H9 (cell line): ENCODE data around the gene EPHA2. TPM values are rescaled to one million over a fixed set of nuclear protein-coding genes. Genes with fewer than 3 reads are reported as not detected.

Source experiments
- DNase-seq: peaks from one replicate; pipeline ENCODE4 v3.0.0-alpha.2; 2017
- H2AFZ ChIP-seq: one replicate; pipeline ENCODE4 v1.6.1; 2013; ENCODE audit warnings: mild to moderate bottlenecking, low read length, control low read depth, moderate library complexity
- H2AK5ac ChIP-seq: 2 replicates; pipeline ENCODE4 v1.6.1; 2013; ENCODE audit warnings: low read length, control low read depth, mixed read lengths; ENCODE audit not compliant: insufficient read length
- H2BK120ac ChIP-seq: one replicate; pipeline ENCODE4 v1.6.1; 2013; ENCODE audit warnings: low read depth, mild to moderate bottlenecking, low read length, control low read depth, inconsistent platforms; ENCODE audit not compliant: poor library complexity, severe bottlenecking
- H2BK12ac ChIP-seq: 2 replicates; pipeline ENCODE4 v1.6.1; 2013; ENCODE audit warnings: low read length, control low read depth, mixed read lengths, low read depth; ENCODE audit not compliant: insufficient read length
- H2BK15ac ChIP-seq: 2 replicates; pipeline ENCODE4 v1.6.1; 2013; ENCODE audit warnings: low read depth, low read length, control low read depth
- H2BK20ac ChIP-seq: one replicate; pipeline ENCODE4 v1.6.1; 2013; ENCODE audit warnings: low read depth, mild to moderate bottlenecking, low read length, control low read depth, inconsistent platforms; ENCODE audit not compliant: poor library complexity, severe bottlenecking
- H2BK5ac ChIP-seq: 2 replicates; pipeline ENCODE4 v1.6.1; 2013; ENCODE audit warnings: low read length, control low read depth, mixed read lengths; ENCODE audit not compliant: insufficient read length
- H3K14ac ChIP-seq: 2 replicates; pipeline ENCODE4 v1.6.1; 2013; ENCODE audit warnings: low read length, control low read depth; ENCODE audit not compliant: insufficient read depth
- H3K18ac ChIP-seq: 2 replicates; pipeline ENCODE4 v1.6.1; 2013; ENCODE audit warnings: low read depth, mild to moderate bottlenecking, mixed read lengths, low read length, control low read depth; ENCODE audit not compliant: insufficient read length
- H3K23ac ChIP-seq: 2 replicates; pipeline ENCODE4 v1.6.1; 2013; ENCODE audit warnings: low read length, control low read depth, mixed read lengths, low read depth; ENCODE audit not compliant: insufficient read length
- H3K23me2 ChIP-seq: 2 replicates; pipeline ENCODE4 v1.6.1; 2013; ENCODE audit warnings: low read depth, mild to moderate bottlenecking, mixed read lengths, low read length, control low read depth; ENCODE audit not compliant: insufficient read length, poor library complexity, severe bottlenecking
- H3K27ac ChIP-seq: 2 replicates; pipeline ENCODE4 v1.5.1; 2013; ENCODE audit warnings: low read length, control low read depth, mixed read lengths, low read depth; ENCODE audit not compliant: insufficient read length
- H3K27me3 ChIP-seq: 2 replicates; pipeline ENCODE4 v1.6.1; 2013; ENCODE audit warnings: low read length, control low read depth, inconsistent platforms; ENCODE audit not compliant: insufficient read depth
- H3K4ac ChIP-seq: 2 replicates; pipeline ENCODE4 v1.6.1; 2013; ENCODE audit warnings: low read depth, mild to moderate bottlenecking, control low read depth, inconsistent platforms, low read length, moderate library complexity
- H3K4me1 ChIP-seq: 2 replicates; pipeline ENCODE4 v1.6.1; 2013; ENCODE audit warnings: low read length, control low read depth, inconsistent platforms; ENCODE audit not compliant: insufficient read depth
- H3K4me2 ChIP-seq: 2 replicates; pipeline ENCODE4 v1.6.1; 2013; ENCODE audit warnings: low read length, control low read depth, mixed read lengths; ENCODE audit not compliant: insufficient read length, insufficient read depth
- H3K56ac ChIP-seq: 2 replicates; pipeline ENCODE4 v1.6.1; 2013; ENCODE audit warnings: low read depth, mild to moderate bottlenecking, mixed read lengths, low read length, control low read depth; ENCODE audit not compliant: insufficient read length
- H3K79me1 ChIP-seq: 2 replicates; pipeline ENCODE4 v1.6.1; 2013; ENCODE audit warnings: low read depth, mild to moderate bottlenecking, moderate library complexity, low read length, control low read depth, inconsistent platforms; ENCODE audit not compliant: insufficient read depth, poor library complexity, severe bottlenecking
- H3K79me2 ChIP-seq: 2 replicates; pipeline ENCODE4 v1.6.1; 2013; ENCODE audit warnings: low read length, control low read depth, inconsistent platforms; ENCODE audit not compliant: insufficient read depth
- H3K9ac ChIP-seq: 2 replicates; pipeline ENCODE4 v1.6.1; 2013; ENCODE audit warnings: low read length, control low read depth, mixed read lengths; ENCODE audit not compliant: insufficient read length; ENCODE audit errors: extremely low read depth
- H3K9me3 ChIP-seq: one replicate; pipeline ENCODE4 v1.6.1; 2013; ENCODE audit warnings: low read depth, low read length, inconsistent platforms; ENCODE audit not compliant: control insufficient read depth
- H3T11ph ChIP-seq: one replicate; pipeline ENCODE4 v1.6.1; 2013; ENCODE audit warnings: mild to moderate bottlenecking, low read length, control low read depth, inconsistent platforms
- H4K20me1 ChIP-seq: one replicate; pipeline ENCODE4 v1.6.1; 2013; ENCODE audit not compliant: control insufficient read depth, insufficient read length, insufficient read depth
- H4K5ac ChIP-seq: 2 replicates; pipeline ENCODE4 v1.6.1; 2013; ENCODE audit warnings: low read depth, mild to moderate bottlenecking, mixed read lengths, low read length, control low read depth; ENCODE audit not compliant: insufficient read length
- H4K8ac ChIP-seq: replicated peaks from 2 replicates; pipeline ENCODE4 v1.6.1; 2013; ENCODE audit warnings: low read length, control low read depth, mixed read lengths, low read depth; ENCODE audit not compliant: insufficient read length
- H4K91ac ChIP-seq: 2 replicates; pipeline ENCODE4 v1.6.1; 2013; ENCODE audit warnings: low read depth, mild to moderate bottlenecking, moderate library complexity, mixed read lengths, low read length, control low read depth; ENCODE audit not compliant: insufficient read length
- H3K27ac Mint-ChIP-seq, 3 experiments: 2 replicates in 2 of 3; 3 replicates in 1 of 3; pipeline ENCODE4 v1.8.0; 2020 to 2021; ENCODE audit warnings: mixed read lengths in 3 of 3, mild to moderate bottlenecking in 1 of 3, moderate library complexity in 1 of 3
- H3K27me3 Mint-ChIP-seq: 2 replicates; pipeline ENCODE4 v1.8.0; 2021; ENCODE audit warnings: low read depth, mild to moderate bottlenecking, moderate library complexity, mixed read lengths
- H3K36me3 Mint-ChIP-seq, 3 experiments: 2 replicates in 2 of 3; 3 replicates in 1 of 3; pipeline ENCODE4 v1.8.0; 2020 to 2021; ENCODE audit warnings: low read depth in 3 of 3, mixed read lengths in 3 of 3; ENCODE audit not compliant: insufficient read depth in 1 of 3
- H3K4me1 Mint-ChIP-seq, 2 experiments: 2 replicates each; pipeline ENCODE4 v1.8.0; 2020; ENCODE audit warnings: mixed read lengths in 2 of 2
- H3K4me3 Mint-ChIP-seq, 2 experiments: 2 replicates in 1 of 2; 3 replicates in 1 of 2; pipeline ENCODE4 v1.8.0; 2020 to 2021; ENCODE audit warnings: mild to moderate bottlenecking in 2 of 2, mixed read lengths in 2 of 2, moderate library complexity in 1 of 2
- H3K9me3 Mint-ChIP-seq, 2 experiments: 2 replicates in 1 of 2; 3 replicates in 1 of 2; pipeline ENCODE4 v1.8.0; 2020; ENCODE audit warnings: mild to moderate bottlenecking in 2 of 2, mixed read lengths in 2 of 2, moderate library complexity in 1 of 2
- CTCF ChIP-seq: fragments of 200-600 bp; sonication (generic); conservative IDR thresholded peaks from 3 replicates; pipeline ENCODE4 v1.8.0; 2021; ENCODE audit warnings: antibody characterized with exemption, mild to moderate bottlenecking
- WGBS: extraction: QIAGEN DNeasy Blood & Tissue Kit; methylation state at CpG from one replicate; pipeline ENCODE4 v1.1.7; 2013; ENCODE audit warnings: missing lambda C conversion rate, low lambda C conversion rate, mixed read lengths; ENCODE audit not compliant: insufficient read length; ENCODE audit errors: extremely low coverage; 5-methylcytosine and 5-hydroxymethylcytosine counted together
- total RNA-seq: library from RNA; stranded (reverse); gene quantifications from 2 replicates; pipeline ENCODE4 v1.2.1, GENCODE V29; 2021

The EPHA2 gene
- total RNA-seq, 1 experiment from 2014 or later, result 33.1 TPM

- H3T11ph ChIP-seq, result no peak overlapping the region
- WGBS, result no CpG with 5 or more reads among the region's 28 CpGs
These were observed 24.1 kb downstream of the EPHA2 start for GRCh38 chr1:16131636-16132324.

More at GRCh38 chr1:16131636-16132324, 24.1 kb downstream of the EPHA2 start:
- no peaks in the 10 kb centered on the region for H4K20me1 ChIP-seq
- no peaks in the 10 kb centered on the region for H3K23me2 ChIP-seq
- no peak overlapping the region for H3K27ac Mint-ChIP-seq
- H3K36me3 Mint-ChIP-seq, result peaks cover 41 to 84% (median 51%) of the 10 kb centered on the region in 3 experiments
- H2BK5ac ChIP-seq, result no peak overlapping the region
- H2BK15ac ChIP-seq, result no peak overlapping the region
- no peak for DNase-seq
- TF ChIP-seq CTCF, result no peak
- H3K4me1 ChIP-seq, result no peaks in the 10 kb centered on the region
- no peak overlapping the region for H3K4me3 Mint-ChIP-seq
- no peak overlapping the region for H3K14ac ChIP-seq
- H2AFZ ChIP-seq, result no peak overlapping the region
- no peaks in the 10 kb centered on the region for H3K4me1 Mint-ChIP-seq
- H3K4me2 ChIP-seq, result no peak overlapping the region
- no peaks in the 10 kb centered on the region for H3K27me3 Mint-ChIP-seq
- H2BK12ac ChIP-seq, result no peak overlapping the region
- no peak overlapping the region for H2BK20ac ChIP-seq
- H4K5ac ChIP-seq, result no peak overlapping the region
- H3K9me3 ChIP-seq, result no peaks in the 10 kb centered on the region
- no peaks in the 10 kb centered on the region for H3K27me3 ChIP-seq
- H3K27ac ChIP-seq, result no peak overlapping the region
- no peak overlapping the region for H4K8ac ChIP-seq
- H3K9me3 Mint-ChIP-seq, result no peaks in the 10 kb centered on the region
- no peak overlapping the region for H2BK120ac ChIP-seq
- H4K91ac ChIP-seq, result no peak overlapping the region
- no peak overlapping the region for H3K18ac ChIP-seq
- H3K56ac ChIP-seq, result no peak overlapping the region
- no peak overlapping the region for H3K4ac ChIP-seq
- H2AK5ac ChIP-seq, result no peak overlapping the region
- H3K9ac ChIP-seq, result no peak overlapping the region
- H3K23ac ChIP-seq, result no peak overlapping the region
- no peaks in the 10 kb centered on the region for H3K79me1 ChIP-seq
- no peaks in the 10 kb centered on the region for H3K79me2 ChIP-seq
